ENCODE data around the gene RIC8B. TPM values are rescaled to one million over a fixed set of nuclear protein-coding genes. Genes with fewer than 3 reads are reported as not detected.

Gene RIC8B
- total and polyA plus RNA-seq, 2 of the 8 experiments (the other 6 are each of a cell fraction or from before 2014, with no cell fraction given): 8.2 to 25.3 TPM

- WGBS, 2 experiments (ENCODE audit: extremely low coverage in 1 of 2, insufficient coverage in 1 of 2, insufficient read length in 1 of 2, insufficient replicate concordance in 2 of 2, low coverage in 1 of 2, low lambda C conversion rate in 2 of 2, missing lambda C conversion rate in 1 of 2): 89% methylated on average over 3 of the region's 3 CpGs; no CpG with 5 or more reads in 1 of the 2 experiments
- Histone ChIP-seq H4K20me1 (replicated peaks in 1 of 2; ENCODE audit: control insufficient read depth in 1 of 2, insufficient read depth in 2 of 2, low read length in 2 of 2) (no peaks in the 10 kb centered on the region), H3K9ac (replicated peaks in 1 of 4; ENCODE audit: extremely low read depth in 1 of 4, low read depth in 3 of 4, low read length in 3 of 4) (no peak overlapping the region), H2BK15ac (ENCODE audit: low read length) (no peak overlapping the region), H3K79me2 (ENCODE audit: control insufficient read depth in 1 of 2, insufficient read depth in 2 of 2, low read length in 2 of 2) (no peaks in the 10 kb centered on the region), H3K4me2 (ENCODE audit: insufficient read depth in 1 of 2, low read depth in 2 of 2, low read length in 2 of 2) (no peak overlapping the region), H3K27me3 (replicated peaks in 1 of 4; ENCODE audit: control insufficient read depth in 3 of 4, extremely low read depth in 1 of 4, insufficient read depth in 3 of 4, low read length in 3 of 4) (no peaks in the 10 kb centered on the region), H3K4me3 (ENCODE audit: extremely low read depth in 1 of 4, insufficient read depth in 2 of 4, low read depth in 3 of 4, low read length in 4 of 4) (no peak overlapping the region), H4K91ac (replicated peaks; ENCODE audit: insufficient read length, low read length) (no peak overlapping the region), H3K4ac (replicated peaks; ENCODE audit: insufficient read length, low read depth, low read length) (no peak overlapping the region), H3K18ac (ENCODE audit: extremely low read depth, low read length) (no peak overlapping the region), H2BK5ac (ENCODE audit: low read depth, low read length) (no peak overlapping the region), H2AFZ (ENCODE audit: low read length) (peak overlapping the region; percentile 89), H3K27ac (ENCODE audit: low read depth, low read length) (no peak overlapping the region), H4K5ac (ENCODE audit: insufficient read length, low read depth, low read length) (no peak overlapping the region), H2BK120ac (replicated peaks; ENCODE audit: low read depth, low read length) (no peak overlapping the region), H2BK12ac (ENCODE audit: low read depth, low read length) (no peak overlapping the region), H3K56ac (replicated peaks; ENCODE audit: insufficient read length, low read depth, low read length) (no peak overlapping the region), H3K23ac (ENCODE audit: insufficient read length) (no peak overlapping the region), H2AK5ac (ENCODE audit: low read depth, low read length) (no peak overlapping the region), H2BK20ac (ENCODE audit: low read length) (no peak overlapping the region), H3K79me1 (ENCODE audit: low read depth, low read length) (no peaks in the 10 kb centered on the region), H3K9me3 (ENCODE audit: insufficient read depth in 2 of 2, low read depth in 1 of 2, low read length in 1 of 2) (no peaks in the 10 kb centered on the region), H3K23me2 (ENCODE audit: low read depth, low read length) (no peaks in the 10 kb centered on the region), H4K8ac (ENCODE audit: extremely low read depth, insufficient read depth, low read length) (no peak overlapping the region), H3K36me3 (ENCODE audit: control insufficient read depth in 2 of 4, insufficient read depth in 4 of 4, low read length in 3 of 4) (no peaks in the 10 kb centered on the region), H3K14ac (ENCODE audit: insufficient read length) (no peak overlapping the region), H3K4me1 (replicated peaks in 1 of 4; ENCODE audit: control insufficient read depth in 3 of 4, insufficient read depth in 4 of 4, low read length in 3 of 4) (peaks cover 0 to 7% (median 6%) of the 10 kb centered on the region in 4 experiments; a peak in 4 of 7 replicates)
- ChIA-PET CTCF (ENCODE audit: partially characterized antibody) (interaction anchor here (1.3 to 1.6 kb wide), 3 partner anchors 11 to 26 kb away, joined by 3 to 4 read pairs (median 4); no protein-coding TSS in a partner anchor), POLR2A (ENCODE audit: partially characterized antibody) (no interaction called here)
- TF ChIP-seq CEBPB (IDR thresholded peaks at IDR 0.05; ENCODE audit: low read depth, low read length): 0 out of 2 replicates have a peak, but pooled peaks have one; percentile 17
- TF ChIP-seq FOSL1 (IDR thresholded peaks at IDR 0.05; ENCODE audit: insufficient read depth, low read depth, low read length): no peak
- DNase-seq (ENCODE audit: low read depth in 1 of 2, low spot score in 2 of 2) (no peak), FAIRE-seq (no peak)
Observed at GRCh38 chr12:106747973-106748436, 26.5 kb upstream of the RIC8B start.
